Left ventricle myocardium inferior (tissue), 1 donor: ENCODE data around the gene LATS2. TPM values are rescaled to one million over a fixed set of nuclear protein-coding genes. Genes with fewer than 3 reads are reported as not detected.

Source experiments
- DNase-seq: peaks from one replicate; pipeline ENCODE4 v3.0.0-alpha.2; 2020
- H3K27ac ChIP-seq: fragments of 200-600 bp; replicated peaks from 2 replicates; pipeline ENCODE4 v1.8.0; 2021
- H3K27me3 ChIP-seq: fragments of 200-600 bp; 2 replicates; pipeline ENCODE4 v1.8.0; 2021; ENCODE audit warnings: low read depth
- H3K36me3 ChIP-seq: fragments of 200-600 bp; 2 replicates; pipeline ENCODE4 v1.8.0; 2021
- H3K4me1 ChIP-seq: fragments of 200-600 bp; 2 replicates; pipeline ENCODE4 v1.8.0; 2021
- H3K4me3 ChIP-seq: fragments of 200-600 bp; 2 replicates; pipeline ENCODE4 v1.8.0; 2021; ENCODE audit warnings: mild to moderate bottlenecking, moderate library complexity
- H3K9me3 ChIP-seq: fragments of 200-600 bp; replicated peaks from 2 replicates; pipeline ENCODE4 v1.8.0; 2021
- intact Hi-C: fragments of 100-400 bp; cut with micrococcal nuclease; formaldehyde crosslinking; loops from one replicate; pipeline ENCODE4 v1.11.0; 2022
- total RNA-seq: library from RNA; stranded (reverse); fragmentation: NEBNext Ultra II Directional; extraction: Animal tissue kit (Norgen Biotek cat#: 25700); gene quantifications from one replicate; pipeline ENCODE4 v1.2.1, GENCODE V29; 2021
- TF ChIP-seq, protein P1 (sequence below): fragments of 200-600 bp; IDR thresholded peaks from 2 replicates; pipeline ENCODE4 v1.8.0; 2021; ENCODE audit warnings: antibody characterized with exemption, mild to moderate bottlenecking, borderline replicate concordance
- donor health status: DM: no; HTN: yes; CAD: no; lungs with severe emphysema.

LATS2 gene
- total RNA-seq, 1 donor from 2014 or later = 20.2 TPM

DNA sequence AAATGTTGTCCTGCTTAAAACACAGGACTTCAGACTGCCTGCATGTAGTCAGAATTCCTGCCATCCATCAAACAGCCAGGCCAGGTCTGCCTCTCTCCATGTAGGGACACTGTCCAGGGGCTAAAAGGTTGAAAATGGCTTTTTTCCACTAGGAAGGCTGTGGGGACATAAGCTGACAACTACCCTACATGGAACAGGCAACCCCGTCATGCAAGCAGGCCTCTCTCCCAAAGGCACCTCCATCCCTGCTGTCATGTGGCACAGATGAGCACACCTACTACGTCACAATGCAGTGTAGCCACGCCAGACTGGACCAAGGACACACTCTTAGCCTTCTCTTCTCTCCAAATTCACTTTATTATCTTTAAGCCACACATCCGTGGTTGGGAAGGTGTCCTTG, 40.8 kb downstream of the LATS2 start:
- DNase-seq = no peak
- peaks cover 76% of the 10 kb centered on the region for H3K4me1 ChIP-seq
- TF ChIP-seq, protein P1, sequence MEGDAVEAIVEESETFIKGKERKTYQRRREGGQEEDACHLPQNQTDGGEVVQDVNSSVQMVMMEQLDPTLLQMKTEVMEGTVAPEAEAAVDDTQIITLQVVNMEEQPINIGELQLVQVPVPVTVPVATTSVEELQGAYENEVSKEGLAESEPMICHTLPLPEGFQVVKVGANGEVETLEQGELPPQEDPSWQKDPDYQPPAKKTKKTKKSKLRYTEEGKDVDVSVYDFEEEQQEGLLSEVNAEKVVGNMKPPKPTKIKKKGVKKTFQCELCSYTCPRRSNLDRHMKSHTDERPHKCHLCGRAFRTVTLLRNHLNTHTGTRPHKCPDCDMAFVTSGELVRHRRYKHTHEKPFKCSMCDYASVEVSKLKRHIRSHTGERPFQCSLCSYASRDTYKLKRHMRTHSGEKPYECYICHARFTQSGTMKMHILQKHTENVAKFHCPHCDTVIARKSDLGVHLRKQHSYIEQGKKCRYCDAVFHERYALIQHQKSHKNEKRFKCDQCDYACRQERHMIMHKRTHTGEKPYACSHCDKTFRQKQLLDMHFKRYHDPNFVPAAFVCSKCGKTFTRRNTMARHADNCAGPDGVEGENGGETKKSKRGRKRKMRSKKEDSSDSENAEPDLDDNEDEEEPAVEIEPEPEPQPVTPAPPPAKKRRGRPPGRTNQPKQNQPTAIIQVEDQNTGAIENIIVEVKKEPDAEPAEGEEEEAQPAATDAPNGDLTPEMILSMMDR = no peak
- H3K9me3 ChIP-seq = no peaks in the 10 kb centered on the region
- H3K27ac ChIP-seq = peak overlapping the region; percentile 58
- no peak overlapping the region for H3K4me3 ChIP-seq
- intact Hi-C loops = no loop called here
- H3K27me3 ChIP-seq = no peaks in the 10 kb centered on the region
- H3K36me3 ChIP-seq = no peaks in the 10 kb centered on the region

DNA sequence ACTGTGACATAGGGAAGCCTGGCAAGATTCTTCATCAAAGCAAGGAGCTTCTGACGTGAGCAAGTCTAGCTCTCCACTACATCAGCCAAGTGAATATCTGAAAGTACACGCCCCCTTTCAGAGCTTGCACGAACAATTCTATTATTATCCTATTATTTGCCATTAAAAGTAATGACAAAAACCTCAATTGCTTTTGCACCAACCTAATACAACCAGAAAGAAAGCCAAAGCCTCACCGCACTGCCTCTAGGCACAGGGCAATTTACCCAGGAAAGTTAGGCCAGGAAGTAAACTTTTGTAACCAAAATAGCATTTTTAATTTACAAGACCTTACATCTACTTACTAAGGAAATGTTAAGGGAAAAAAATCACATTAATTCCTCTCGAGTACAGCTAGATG, 41.2 kb downstream of the LATS2 start:
- DNase-seq = no peak
- H3K36me3 ChIP-seq = no peaks in the 10 kb centered on the region
- no peaks in the 10 kb centered on the region for H3K27me3 ChIP-seq
- TF ChIP-seq, protein P1 = no peak
- H3K4me3 ChIP-seq = no peak overlapping the region
- H3K4me1 ChIP-seq = peaks cover 79% of the 10 kb centered on the region
- intact Hi-C loops = no loop called here
- no peaks in the 10 kb centered on the region for H3K9me3 ChIP-seq
- peak overlapping the region; percentile 58 for H3K27ac ChIP-seq

DNA sequence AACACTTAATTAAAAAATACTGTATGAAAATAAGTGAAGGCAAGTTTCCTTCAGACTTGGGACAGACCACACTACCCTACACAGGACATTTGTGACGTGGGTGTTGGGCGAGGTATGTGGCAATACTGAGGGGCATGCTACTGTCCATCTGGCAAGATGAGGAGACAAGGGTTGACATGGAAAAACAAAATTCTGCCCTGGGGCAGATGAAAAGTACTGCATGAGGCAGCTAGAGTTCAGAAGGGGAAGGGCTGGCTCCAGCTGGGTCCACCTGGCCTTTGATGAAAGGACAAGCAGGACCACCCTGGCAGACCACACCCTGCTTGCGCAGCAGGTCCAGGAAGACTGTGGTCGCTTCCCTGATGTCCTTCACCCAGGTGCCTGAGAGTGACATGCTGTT, 43.2 kb downstream of the LATS2 start:
- intact Hi-C loops = no loop called here
- TF ChIP-seq, protein P1 = no peak
- Histone ChIP-seq H3K4me3 (no peak overlapping the region), H3K27me3 (no peaks in the 10 kb centered on the region), H3K36me3 (no peaks in the 10 kb centered on the region), H3K4me1 (peaks cover 94% of the 10 kb centered on the region), H3K9me3 (no peaks in the 10 kb centered on the region), H3K27ac (peak overlapping the region; percentile 74)
- no peak for DNase-seq

DNA sequence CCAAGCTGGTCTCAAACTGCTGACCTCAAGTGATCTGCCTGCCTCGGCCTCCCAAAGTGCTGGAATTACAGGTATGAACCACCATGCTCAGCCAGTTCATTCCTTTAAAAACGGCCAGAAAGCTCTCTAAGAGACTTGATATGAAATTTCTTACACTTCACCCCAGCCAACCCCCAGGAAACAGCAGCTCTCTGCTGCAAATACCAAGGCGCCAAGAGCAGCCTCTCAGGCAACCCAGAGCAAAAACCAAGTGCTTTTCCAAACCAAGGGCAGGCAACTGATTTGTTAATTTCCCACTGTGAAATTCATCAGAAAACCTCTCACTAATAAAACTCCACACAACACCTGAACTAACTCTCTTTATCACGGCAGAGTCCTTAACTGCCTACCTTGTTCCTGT, 44.9 kb downstream of the LATS2 start:
- no peak overlapping the region for H3K4me3 ChIP-seq
- peaks cover 94% of the 10 kb centered on the region for H3K4me1 ChIP-seq
- DNase-seq = no peak
- intact Hi-C loops = no loop called here
- H3K27ac ChIP-seq = peak overlapping the region; percentile 74
- TF ChIP-seq, protein P1 = no peak
- no peaks in the 10 kb centered on the region for H3K9me3 ChIP-seq
- H3K36me3 ChIP-seq = no peaks in the 10 kb centered on the region
- H3K27me3 ChIP-seq = no peaks in the 10 kb centered on the region

DNA sequence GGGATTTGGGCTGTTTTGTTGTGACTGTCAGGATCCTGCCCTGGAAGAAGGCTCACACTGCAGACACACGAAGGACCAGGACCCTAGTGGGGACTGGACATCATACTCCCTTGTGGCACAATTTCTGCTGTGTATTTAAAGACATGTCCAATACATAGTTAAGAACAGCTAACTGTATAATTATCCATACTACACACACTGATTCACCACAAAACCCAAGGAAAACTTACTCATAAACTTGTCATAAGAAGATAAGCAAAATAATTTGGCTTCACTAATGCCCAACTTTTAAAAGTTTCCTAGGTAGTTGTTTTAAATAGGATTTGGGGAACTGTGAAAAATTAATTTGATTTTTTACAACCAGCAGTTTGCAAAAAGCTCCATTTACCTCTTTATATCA, 46.1 kb downstream of the LATS2 start:
- H3K4me1 ChIP-seq = peaks cover 94% of the 10 kb centered on the region
- TF ChIP-seq, protein P1 = no peak
- H3K27me3 ChIP-seq = no peaks in the 10 kb centered on the region
- H3K27ac ChIP-seq = peak overlapping the region; percentile 74
- no peak overlapping the region for H3K4me3 ChIP-seq
- no peak for DNase-seq
- no peaks in the 10 kb centered on the region for H3K9me3 ChIP-seq
- no peaks in the 10 kb centered on the region for H3K36me3 ChIP-seq
- intact Hi-C loops = no loop called here
